Inferior parietal cortex (tissue), 1 donor: ENCODE results near the gene ZNF454.

ENCODE experiments used
- DNase-seq: peaks from one replicate; pipeline ENCODE4 v3.0.0-alpha.2; 2016; ENCODE audit errors: extremely low spot score

ZNF454 gene

GRCh38 chr5:178940569-178941360, at the start of gene ZNF454:
ZNF454 (plus strand) TSS chr5:178941198; CDS start chr5:178942792, 1,594 bp downstream.
- peak; percentile 94 for DNase-seq

GRCh38 chr5:178895615-178896571, 45.1 kb upstream of the ZNF454 start, which contains the start of gene ZFP2:
ZFP2 (plus strand) TSS chr5:178895913; CDS start chr5:178931314, 35,401 bp downstream.
- DNase-seq: peak; percentile 70

GRCh38 chr5:178899289-178899688, 41.7 kb upstream of the ZNF454 start:
- no peak for DNase-seq

GRCh38 chr5:178902849-178903248, 38.1 kb upstream of the ZNF454 start:
- no peak for DNase-seq

GRCh38 chr5:178931846-178932760, 8.9 kb upstream of the ZNF454 start:
- DNase-seq: no peak

GRCh38 chr5:178941361-178941760, 363 bp downstream of the ZNF454 start:
- DNase-seq: no peak

- no peak for DNase-seq
These were observed 24.6 kb downstream of the ZNF454 start for GRCh38 chr5:178965465-178966055.

GRCh38 chr5:178981381-178981780, 40.4 kb downstream of the ZNF454 start:
- DNase-seq: no peak

GRCh38 chr5:178982941-178983340, 41.9 kb downstream of the ZNF454 start:
- DNase-seq: no peak

GRCh38 chr5:178983728-178984127, 42.7 kb downstream of the ZNF454 start:
- DNase-seq: no peak

- no peak for DNase-seq
These were observed 43.4 kb downstream of the ZNF454 start for GRCh38 chr5:178984145-178985072.

- no peak for DNase-seq
These were observed 45.4 kb downstream of the ZNF454 start for GRCh38 chr5:178986326-178986960.

GRCh38 chr5:178988436-178989220, 47.6 kb downstream of the ZNF454 start:
- no peak for DNase-seq

- no peak for DNase-seq
These were observed 48.3 kb downstream of the ZNF454 start for GRCh38 chr5:178989311-178989710.

GRCh38 chr5:178990491-178990890, 49.5 kb downstream of the ZNF454 start:
- DNase-seq: no peak

- DNase-seq: no peak
These were observed 50.5 kb downstream of the ZNF454 start for GRCh38 chr5:178991190-178992145.

- DNase-seq: no peak
These were observed 51.4 kb downstream of the ZNF454 start for GRCh38 chr5:178992291-178992895.
